Epithelial cell of esophagus (primary cell): ENCODE results near the gene WDR31.

Experiments
- DNase-seq: peaks from one replicate; pipeline ENCODE4 v3.0.0; 2010; ENCODE audit warnings: low read depth
- H3K4me3 ChIP-seq: 2 replicates; pipeline ENCODE4 v1.5.1; 2011; ENCODE audit warnings: mild to moderate bottlenecking, low read length, control low read depth
- TF ChIP-seq, protein P1 (sequence below): IDR thresholded peaks from 2 replicates; pipeline ENCODE4 v1.5.1; 2011; ENCODE audit warnings: low read depth, mild to moderate bottlenecking, low read length, control low read depth, inconsistent platforms; ENCODE audit not compliant: insufficient read depth; ENCODE audit errors: missing control alignments

The WDR31 gene

GRCh38 chr9:113345671-113346070 lies 5.6 kb upstream of the WDR31 start:
- DNase-seq: no peak
- H3K4me3 ChIP-seq: no peak overlapping the region
- TF ChIP-seq, protein P1, sequence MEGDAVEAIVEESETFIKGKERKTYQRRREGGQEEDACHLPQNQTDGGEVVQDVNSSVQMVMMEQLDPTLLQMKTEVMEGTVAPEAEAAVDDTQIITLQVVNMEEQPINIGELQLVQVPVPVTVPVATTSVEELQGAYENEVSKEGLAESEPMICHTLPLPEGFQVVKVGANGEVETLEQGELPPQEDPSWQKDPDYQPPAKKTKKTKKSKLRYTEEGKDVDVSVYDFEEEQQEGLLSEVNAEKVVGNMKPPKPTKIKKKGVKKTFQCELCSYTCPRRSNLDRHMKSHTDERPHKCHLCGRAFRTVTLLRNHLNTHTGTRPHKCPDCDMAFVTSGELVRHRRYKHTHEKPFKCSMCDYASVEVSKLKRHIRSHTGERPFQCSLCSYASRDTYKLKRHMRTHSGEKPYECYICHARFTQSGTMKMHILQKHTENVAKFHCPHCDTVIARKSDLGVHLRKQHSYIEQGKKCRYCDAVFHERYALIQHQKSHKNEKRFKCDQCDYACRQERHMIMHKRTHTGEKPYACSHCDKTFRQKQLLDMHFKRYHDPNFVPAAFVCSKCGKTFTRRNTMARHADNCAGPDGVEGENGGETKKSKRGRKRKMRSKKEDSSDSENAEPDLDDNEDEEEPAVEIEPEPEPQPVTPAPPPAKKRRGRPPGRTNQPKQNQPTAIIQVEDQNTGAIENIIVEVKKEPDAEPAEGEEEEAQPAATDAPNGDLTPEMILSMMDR: no peak

GRCh38 chr9:113345190-113345589 lies 5.1 kb upstream of the WDR31 start:
- H3K4me3 ChIP-seq: no peak overlapping the region
- TF ChIP-seq, protein P1: no peak
- DNase-seq: no peak

GRCh38 chr9:113343732-113344231 lies 3.7 kb upstream of the WDR31 start:
- no peak overlapping the region for H3K4me3 ChIP-seq
- TF ChIP-seq, protein P1: no peak
- peak; percentile 8 for DNase-seq

DNA sequence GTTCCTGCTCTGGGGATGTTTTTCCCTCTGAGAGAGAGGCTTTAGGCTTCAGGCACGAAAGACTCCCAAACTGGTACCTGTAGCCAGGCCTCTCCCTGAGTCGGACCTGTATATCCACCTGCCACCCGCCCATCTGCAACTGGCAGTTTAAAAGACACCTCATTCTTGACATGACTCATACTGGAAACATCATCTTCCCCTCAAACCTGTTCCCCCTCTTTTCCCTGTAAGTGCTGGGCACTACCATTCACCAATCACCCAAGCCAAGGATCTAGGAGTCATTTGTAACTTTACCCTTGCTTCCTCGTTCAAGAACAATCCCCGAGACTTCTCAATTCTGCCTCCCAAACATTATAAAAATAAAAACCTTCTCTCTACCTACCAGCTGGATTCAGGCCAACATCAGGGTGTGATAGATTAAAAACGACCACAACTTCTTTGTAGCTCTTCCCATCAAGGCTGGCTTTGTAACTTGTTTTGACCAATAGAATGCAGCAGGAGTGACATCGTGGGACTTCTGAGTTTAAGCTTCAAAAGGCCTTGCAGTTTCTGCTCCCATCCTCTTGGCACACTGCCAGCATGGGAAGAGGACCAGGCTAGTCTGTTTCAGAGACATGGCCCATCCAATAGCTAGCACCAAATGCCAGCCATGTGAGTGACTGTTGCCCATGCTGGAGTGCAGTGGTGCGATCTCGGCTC lies 1.8 kb upstream of the WDR31 start:
- H3K4me3 ChIP-seq: no peak overlapping the region
- DNase-seq: peak; percentile 98
- TF ChIP-seq, protein P1: no peak

DNA sequence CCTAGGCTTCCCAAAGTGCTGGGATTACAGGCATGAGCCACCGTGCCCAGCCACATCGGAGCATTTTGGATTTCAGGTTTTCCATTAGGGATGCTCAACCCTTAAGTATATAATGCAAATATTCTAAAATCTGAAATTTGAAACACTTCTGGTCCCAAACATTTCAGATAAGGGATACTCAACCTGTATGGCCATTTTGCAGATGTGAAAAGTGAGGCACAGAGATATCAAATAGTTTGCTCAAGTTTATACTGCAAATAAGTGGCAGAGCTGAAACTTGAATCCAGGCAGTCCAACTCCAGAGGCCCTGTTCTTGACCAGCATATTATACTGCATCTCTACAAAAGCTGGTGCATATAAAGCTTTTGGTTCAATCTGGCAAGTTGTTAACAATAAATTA lies 2.4 kb downstream of the WDR31 start:
- no peak overlapping the region for H3K4me3 ChIP-seq
- no peak for DNase-seq
- TF ChIP-seq, protein P1: no peak

GRCh38 chr9:113331780-113332179 lies 8.3 kb downstream of the WDR31 start:
- TF ChIP-seq, protein P1: no peak
- H3K4me3 ChIP-seq: no peak overlapping the region
- DNase-seq: no peak
